Stimulated activated CD8-positive, alpha-beta memory T cell treated with anti-CD3 and anti-CD28 coated beads, Interleukin-7, amount 100 ng/mL, for 1 hour (primary cell): Measurements from ENCODE around the gene UGT1A1.

Source experiments
- DNase-seq, 2 donors: peaks; one replicate each; pipeline ENCODE4 v3.0.0-alpha.2; 2020; ENCODE audit warnings: low read depth in 2 of 2

UGT1A1 gene

GRCh38 chr2:233817361-233817911, 57.4 kb downstream of the UGT1A1 start:
- DNase-seq, result no peak

DNA sequence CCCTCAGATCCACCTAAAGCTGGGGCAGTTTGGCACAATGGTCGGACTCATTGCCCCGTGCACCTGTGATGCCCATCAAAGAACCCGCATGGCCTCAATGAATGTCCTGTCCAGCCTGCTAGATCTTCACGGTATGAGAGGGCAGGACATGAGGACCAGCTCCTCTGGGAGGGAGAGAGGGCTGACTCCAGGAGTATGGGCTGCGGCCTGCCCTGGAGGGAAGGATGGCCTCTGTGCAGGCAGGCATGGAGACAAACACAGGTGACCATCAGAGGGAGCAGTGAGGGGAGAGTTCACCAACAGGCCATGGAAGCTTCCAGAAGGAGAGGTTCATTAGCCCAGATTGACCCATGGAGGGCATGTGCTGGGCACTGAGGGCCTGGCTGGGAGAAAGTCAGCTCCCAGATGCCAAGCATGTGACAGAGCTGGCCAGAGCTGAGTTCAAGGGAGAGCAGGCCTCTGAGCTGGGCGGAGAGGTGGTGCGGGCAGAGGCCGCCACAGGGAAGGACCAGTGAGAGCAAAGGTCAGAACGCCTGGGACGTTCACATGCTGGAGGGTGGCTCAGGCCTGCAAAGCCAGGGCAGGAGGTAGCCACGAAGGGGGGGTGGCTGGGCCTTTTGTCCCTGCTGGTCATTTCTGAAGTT, 58.0 kb downstream of the UGT1A1 start:
- DNase-seq, result no peak

- no peak for DNase-seq
Measured at GRCh38 chr2:233818639-233819621, 58.9 kb downstream of the UGT1A1 start.

- DNase-seq, result no peak
Measured at GRCh38 chr2:233819884-233820773, 60.1 kb downstream of the UGT1A1 start.

DNA sequence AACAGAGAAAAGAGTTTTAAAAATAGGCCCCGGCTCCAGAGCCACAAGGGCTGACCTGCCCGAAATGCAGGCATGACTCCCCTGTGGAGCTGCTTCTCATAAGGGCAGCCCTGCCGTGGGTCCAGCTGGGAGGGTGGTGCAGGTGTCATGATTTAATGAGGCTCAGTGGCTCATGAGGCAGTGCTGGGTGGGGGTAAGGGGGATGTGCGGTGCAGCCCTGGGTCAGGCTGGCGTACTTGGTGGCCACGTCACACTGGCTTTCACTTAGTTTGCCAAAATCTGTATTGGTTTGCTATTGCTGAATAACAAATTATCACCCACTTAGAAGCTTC, 60.7 kb downstream of the UGT1A1 start:
- DNase-seq, result no peak

DNA sequence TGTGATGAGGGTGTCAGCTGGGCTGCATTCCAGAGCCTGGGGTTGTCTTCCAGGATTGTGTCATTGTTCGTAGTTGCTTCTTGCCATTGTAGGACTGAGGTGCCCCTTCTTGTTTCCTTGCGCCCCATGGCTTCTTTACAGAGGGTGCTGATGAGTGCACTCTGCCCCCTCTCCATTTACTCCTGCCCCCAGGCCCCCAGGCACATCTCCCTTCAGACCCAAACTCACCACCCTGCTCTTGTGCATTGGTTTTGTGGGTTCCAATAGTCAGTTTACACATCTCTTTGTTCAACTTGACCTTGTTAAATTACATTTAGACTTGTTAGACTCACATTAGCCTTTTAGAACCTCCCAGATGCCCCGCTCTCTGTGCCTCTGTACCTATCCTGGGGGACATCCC, 61.1 kb downstream of the UGT1A1 start:
- DNase-seq, result no peak

DNA sequence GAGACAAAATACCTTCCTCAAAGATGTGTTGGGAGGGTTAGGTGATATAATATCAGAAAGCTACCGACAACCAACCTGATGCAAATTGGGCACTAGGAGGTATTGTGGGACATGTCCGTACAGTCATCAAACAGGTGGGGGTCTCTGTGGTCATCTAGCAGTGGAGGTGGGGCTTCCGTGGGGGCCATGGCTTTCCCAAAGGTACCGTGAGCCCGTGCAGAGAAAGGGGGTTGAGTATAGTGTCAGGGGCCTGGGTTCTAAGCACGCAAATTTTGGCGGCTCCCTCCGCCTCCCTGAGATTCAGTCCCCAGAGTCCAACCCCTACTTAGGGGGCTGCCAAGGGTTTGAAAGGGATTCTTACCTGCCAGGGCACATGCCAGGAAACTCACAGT, 61.6 kb downstream of the UGT1A1 start:
- DNase-seq, result no peak

- DNase-seq, result no peak
Measured at GRCh38 chr2:233822101-233822771, 62.2 kb downstream of the UGT1A1 start.
